CD4-positive, alpha-beta T cell treated with Interferon alpha-2 for 1 hour (primary cell): ENCODE measurements around the gene EIF2B5.
"Not testable (repeated sequence)": the region's sequence is repeated elsewhere in the genome, so short reads cannot be mapped to it uniquely, and the experiment has no call there.

ENCODE experiments used
- DNase-seq, 2 donors: peaks; one replicate each; pipeline ENCODE4 v3.0.0-alpha.2; 2020 to 2022

EIF2B5 gene

DNA sequence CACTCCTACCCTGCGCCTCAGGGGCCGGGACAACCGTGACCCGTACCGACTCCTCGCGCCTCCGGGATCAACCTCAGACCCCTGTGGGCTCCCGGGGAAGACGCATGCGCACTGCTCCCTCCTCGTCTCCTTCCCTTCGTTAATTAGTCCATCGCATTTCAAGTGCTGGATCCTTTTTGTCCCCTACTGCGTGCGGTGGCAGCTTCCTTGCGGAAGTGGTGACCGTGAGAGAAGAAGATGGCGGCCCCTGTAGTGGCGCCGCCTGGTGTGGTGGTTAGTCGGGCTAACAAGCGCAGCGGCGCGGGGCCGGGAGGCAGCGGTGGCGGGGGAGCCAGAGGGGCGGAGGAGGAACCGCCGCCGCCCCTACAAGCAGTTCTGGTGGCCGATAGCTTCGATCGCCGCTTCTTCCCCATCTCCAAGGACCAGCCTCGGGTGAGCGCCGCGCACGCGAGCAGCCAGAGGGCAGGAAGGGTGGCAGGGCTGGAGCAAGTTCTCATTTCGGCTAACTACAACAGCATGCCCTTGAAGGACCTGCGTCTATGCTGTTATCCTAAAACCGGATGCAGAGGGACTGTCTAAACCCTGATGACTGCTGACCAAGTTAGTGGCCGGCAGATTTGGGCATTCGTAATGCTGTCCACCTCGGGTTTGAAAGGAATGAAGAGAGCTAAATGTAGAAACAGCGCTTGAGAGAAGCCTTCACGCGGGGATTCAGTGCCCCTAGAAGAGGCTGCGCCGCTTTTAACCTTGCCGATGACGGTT, at the start of gene EIF2B5:
Gene EIF2B5 (plus strand): TSS at position 210 of the 762 bp plus-strand sequence. CDS start 28 bp downstream, at position 238.
- peak; percentile 89 to 91 for DNase-seq

DNA sequence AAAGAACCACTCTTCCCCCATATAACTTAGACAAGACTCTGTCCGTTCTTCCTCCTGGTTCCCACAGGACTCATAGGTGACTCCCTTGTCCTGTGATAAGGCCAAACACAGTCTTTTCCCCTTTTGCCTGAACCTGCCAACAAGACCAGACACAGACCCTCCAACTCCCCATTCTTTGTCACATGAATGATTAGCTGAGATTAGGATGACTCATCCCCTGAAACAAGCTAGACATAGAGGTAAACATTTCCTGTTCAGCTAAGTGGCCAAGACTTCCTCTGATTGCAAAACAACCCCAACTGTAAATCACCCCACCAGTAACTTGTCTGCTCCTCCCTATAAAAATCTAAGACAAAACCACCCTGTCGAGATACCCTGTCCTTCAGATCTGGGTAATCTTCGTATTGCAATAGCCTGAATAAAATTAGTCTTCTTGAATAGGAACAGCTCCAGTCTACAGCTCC, 49.7 kb upstream of the EIF2B5 start:
- no peak for DNase-seq

DNA sequence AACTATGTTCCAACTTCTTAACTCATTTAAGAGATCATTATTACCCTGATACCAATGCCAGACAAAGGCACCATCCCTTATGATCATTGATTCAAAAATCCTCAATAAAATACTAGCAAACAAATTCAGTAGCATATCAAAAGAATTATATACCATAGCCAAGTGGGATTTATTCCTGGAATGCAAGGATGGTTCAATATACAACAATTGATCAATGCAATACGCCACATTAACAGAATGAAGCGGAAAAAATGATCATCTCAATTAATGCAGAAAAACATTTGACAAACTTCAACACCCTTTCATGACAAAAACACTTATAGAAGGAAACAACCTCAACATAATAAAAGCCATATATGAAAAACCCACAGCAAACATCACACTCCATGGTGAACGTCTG, 43.0 kb upstream of the EIF2B5 start:
- no peak for DNase-seq

DNA sequence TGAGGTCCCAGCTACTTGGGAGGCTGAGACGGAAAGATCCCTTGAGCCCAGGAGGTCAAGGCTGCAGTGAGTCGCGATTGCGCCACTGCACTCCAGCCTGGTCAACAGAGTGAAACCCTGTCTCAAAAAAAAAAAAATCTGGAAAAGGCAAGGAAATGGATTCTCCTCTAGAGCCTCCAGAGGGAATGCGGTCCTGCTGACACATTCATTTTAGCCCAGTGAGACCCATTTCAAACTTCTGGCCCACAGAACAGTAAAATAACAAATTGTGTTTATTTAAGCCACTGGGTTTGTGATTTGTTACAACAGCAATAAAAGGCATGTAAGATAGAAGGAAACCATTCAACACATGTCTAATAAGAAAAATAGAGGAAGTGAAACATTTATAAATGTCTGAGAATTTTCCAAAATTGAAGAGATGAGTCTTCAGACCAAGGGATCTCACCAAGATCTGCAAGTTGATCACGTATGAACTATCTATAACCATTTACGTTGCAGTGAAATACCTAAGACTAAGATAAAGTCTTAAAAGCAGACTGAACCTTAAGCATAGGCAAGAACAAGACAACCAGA, 38.3 kb upstream of the EIF2B5 start, which contains the start of gene HTR3E:
Gene HTR3E (plus strand): TSS at position 254 of the 573 bp plus-strand sequence. CDS start 466 bp downstream, outside the sequence.
- no peak for DNase-seq

DNA sequence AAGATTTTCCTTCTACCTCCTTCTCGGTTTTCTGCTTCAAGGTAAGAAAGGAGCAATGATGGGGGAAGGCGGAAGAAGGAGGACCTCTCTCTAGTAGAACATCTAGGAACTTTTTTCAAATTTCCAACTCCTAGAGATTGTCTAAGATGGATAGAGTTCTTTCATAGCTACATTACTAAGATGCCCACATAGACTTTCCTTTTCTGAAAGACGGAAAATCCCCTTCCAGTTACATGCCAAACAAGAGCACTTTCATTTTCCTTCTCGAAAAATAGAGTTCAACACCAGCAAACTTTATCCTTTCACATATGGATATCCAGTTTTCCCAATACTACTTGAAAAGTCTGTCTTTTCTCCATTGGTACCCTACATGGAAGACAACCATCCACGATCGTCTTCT, 37.6 kb upstream of the EIF2B5 start:
- no peak for DNase-seq

DNA sequence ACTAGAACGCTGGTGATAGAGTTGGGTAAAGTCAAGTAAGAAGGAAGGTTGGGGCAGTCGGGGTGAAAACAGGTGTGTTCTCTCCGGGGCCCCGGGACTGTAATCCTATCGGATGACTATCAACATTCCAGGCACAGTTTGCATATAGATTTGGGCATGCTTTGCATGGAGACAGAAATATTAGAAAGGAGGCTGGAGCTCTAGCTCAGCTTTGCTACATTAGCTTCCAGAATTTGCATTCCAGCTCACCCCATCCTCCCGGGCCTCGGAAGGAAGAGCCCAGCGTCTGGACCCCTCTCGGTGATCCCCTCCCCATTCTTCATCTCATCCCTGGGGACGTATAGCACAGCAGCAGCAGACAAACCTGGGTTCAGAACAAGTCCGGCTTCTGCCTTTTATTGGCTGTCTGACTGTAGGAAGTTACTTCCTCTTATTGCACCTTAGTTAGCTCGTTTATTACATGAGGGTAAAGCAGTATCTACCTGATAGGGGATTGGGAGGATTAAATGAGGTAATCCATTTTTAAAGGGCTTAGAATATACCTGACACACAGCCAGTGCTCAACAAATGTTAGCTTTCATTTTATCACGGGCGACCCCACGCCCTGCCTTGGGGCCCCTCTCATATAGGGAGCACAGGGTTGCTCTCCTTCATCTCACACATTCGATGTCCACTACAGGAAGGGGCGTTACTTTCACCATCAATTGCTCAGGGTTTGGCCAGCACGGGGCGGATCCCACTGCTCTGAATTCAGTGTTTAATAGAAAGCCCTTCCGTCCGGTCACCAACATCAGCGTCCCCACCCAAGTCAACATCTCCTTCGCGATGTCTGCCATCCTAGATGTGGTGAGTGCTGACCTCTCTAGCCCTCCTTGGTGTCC, 35.1 kb upstream of the EIF2B5 start:
- DNase-seq, result no peak

DNA sequence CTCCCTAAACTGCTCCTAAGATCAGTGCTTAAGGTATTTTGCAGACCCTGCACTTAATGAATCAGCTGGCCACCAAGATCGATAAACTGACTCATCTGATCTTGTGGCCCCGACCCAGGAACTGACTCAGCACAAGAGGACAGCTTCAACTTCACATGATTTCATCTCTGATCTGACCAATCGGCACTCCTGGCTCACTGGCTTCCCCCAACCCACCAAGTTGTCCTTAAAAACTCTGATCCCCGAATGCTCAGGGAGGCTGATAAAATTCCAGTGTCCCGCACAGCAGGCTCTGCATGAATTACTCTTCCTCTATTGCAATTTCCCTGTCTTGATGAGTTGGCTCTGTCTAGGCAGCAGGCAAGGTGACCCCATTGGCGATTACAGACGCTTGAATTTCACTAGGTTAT, 24.8 kb upstream of the EIF2B5 start:
- DNase-seq, result no peak

DNA sequence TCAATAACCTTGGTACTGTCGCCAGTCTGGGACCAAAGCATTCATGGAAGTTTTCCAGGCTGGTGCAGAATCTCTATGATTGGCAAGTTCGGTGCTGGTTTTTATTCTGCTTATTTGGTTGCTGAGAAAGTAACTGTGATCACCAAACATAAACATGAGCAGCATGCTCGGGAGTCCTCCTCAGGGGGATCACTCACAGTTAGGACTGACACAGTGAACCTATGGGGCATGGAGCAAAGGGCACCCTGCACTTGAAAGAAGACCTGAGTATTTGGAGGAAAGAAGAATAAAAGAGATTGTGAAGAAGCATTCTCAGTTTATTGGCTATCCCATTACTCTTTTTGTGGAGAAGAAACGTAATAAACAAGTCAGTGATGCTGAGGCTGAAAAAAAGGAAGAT, 19.1 kb upstream of the EIF2B5 start:
- no peak for DNase-seq

DNA sequence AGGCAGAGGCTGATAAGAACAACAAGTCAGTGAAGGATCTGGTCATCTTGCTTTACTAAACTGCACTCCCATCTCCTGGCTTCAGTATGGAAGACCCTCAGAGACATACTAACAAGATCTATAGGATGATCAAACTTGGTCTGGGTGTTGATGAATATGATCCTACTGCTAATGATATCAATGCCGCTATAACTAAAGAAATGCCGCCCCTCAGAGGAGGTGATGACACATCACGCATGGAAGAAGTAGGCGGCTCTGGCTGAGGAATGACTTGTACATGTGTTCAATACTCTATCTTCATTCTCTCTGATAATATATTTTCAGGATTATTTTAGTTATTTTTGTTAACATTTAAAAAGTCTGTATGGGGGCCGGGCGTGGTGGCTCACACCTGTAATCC, 17.5 kb upstream of the EIF2B5 start:
- no peak for DNase-seq

DNA sequence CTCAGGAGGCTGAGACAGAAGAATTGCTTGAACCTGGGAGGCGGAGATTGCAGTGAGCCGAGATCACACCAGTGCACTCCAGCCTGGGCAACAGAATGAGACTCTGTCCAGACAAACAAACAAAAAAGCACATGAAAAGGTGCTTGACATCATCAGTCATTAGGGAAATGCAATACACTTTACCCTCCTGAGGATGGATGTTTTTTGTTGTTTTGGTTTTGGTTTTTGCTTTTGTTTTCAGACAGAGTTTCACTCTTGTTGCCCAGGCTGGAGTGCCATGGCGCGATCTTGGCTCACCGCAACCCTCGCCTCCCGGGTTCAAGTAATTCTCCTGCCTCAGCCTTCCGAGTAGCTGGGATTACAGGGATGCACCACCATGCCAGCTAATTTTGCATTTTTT, 14.1 kb upstream of the EIF2B5 start:
- DNase-seq, result not testable (repeated sequence)

DNA sequence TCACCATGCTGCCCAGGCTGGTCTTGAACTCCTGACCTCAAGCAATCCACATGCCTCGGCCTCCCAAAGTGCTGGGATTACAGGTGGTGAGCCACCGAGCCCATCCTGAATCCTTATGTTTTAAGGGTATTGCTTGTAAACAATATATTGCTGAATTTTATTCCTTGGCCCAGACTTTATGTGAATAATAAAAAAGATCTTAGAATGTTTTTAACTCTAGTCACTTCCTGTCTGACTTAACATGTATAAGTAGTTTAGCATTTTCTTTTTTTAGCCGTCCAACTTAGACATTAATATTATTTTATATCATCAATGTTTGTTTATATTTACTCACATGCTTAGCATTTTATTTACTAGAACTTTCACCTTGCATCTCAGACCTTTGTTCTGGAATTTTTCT, 9.2 kb upstream of the EIF2B5 start:
- DNase-seq, result no peak

DNA sequence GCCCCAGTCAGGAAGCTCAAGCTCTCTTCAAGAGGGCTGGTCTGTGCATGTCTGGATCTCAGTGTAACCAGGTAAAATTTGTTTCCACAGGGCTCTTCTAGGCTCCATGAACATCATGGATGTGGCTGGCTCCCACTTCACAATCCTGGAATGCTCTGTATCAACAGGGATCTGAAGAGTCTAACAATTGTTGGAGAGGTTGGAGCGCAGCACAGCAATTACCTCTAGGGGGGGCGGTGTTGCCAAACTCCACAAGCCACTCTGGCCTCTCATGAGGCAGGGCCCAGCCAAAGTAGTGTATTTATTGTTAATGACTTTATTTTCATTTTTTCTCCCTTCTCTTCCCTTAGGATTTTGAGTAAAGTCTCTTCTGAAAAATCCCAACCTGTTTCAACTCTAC, 6.1 kb upstream of the EIF2B5 start:
- DNase-seq, result no peak

DNA sequence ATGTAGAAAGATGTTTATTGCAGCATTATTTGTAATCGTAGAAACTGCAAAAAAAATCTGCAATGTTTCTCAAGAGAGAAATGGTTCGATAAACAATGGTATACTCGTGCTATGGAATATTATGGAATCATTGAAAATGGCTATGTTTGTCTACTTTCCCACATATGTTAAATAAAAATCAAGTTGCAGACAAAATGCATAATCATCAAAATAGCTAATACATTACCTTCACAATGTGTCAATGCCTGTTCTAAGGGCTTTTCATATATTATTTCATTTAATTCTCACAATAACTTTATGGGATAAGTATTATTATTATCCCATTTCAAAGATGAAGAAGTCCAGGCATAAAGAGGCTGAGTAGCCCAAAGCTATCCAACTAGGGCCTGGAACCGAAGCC, 2.2 kb upstream of the EIF2B5 start:
- no peak for DNase-seq

DNA sequence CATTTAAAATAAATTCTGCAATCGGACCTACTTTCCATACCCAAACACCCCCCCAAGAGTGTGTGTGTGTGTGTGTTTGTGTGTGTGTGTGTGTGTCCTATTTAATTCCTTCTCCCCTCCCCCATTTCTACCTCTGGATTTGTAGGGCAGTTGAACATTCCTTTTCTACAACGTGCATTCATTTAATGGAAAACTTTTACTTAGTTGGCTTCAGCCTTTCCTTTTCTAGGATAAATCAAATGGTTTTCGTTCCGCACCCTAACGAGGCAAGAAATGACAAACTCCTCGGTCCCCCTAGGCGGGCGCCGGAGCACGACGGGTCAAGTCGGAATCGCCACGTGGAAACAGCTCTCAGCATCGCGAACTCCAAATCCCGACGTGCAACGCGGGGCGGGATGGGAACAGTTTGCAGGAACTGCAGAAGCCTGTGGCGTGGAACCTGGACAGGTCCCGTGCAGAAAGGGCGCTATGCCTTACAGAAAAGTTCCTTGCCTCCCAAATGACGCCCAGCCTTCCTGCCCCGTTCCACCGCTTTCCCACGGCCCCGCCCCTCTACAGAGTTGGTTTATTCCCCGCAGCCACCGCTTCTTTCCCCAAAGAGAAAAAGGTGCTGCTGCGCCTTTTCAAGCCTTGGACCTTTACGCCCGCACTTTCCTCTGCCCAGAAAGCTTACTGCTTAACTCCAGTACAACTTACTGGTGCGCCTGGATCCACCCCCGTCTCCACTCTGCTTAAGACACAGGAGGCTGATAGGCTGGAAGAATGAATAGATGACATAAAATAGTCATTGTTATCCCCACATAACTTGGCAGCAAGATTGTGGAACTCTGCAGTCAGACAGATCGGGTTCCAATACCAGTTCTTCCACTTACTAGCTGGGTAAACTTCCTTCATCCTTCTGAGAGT, 1.1 kb upstream of the EIF2B5 start:
- peak; percentile 36 to 46 for DNase-seq

DNA sequence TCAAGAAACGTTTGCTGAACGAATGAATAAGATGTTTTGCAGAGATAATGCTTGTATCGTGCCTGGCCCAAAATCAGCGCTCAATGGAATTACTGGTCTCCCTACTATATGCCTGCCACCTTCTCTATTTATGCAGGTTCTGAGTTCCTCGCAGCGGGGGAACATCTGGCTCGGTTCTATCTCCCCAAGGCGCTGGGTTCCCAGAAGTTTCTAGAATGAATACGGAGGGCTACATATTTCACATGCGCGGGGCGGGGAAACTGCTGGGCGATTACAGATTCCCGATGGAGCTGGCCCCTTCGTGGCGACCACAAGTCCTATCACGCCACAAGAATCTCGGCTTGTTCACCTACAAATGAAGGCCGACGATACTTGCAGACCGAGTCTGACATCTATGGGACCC, 411 bp upstream of the EIF2B5 start:
- DNase-seq, result no peak

DNA sequence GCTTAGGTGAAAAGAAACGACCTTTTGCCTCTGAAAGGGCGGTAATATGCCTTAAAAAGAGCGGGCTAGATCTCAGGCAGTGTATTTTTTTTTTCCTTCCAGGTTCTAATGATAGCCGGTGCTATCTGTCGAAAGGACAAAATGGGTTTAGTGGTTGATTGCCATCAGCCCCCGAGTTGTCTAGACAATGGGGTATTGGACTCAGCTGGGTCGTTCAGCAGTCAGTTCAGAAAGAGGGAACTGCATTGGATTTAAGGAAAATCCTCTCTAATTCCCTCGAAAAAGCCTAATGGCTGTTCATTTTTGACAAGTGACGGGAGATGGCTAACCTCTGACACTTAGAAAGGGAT, 728 bp downstream of the EIF2B5 start:
- no peak for DNase-seq

DNA sequence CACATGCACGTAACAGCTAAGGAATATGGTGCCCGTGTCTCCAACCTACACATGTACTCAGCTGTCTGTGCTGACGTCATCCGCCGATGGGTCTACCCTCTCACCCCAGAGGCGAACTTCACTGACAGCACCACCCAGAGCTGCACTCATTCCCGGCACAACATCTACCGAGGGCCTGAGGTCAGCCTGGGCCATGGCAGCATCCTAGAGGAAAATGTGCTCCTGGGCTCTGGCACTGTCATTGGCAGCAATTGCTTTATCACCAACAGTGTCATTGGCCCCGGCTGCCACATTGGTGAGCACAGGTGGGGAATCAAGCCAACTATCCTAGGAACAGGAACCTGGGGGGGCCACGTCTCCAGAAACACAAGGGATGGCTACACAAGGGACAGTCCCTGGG, 5.3 kb downstream of the EIF2B5 start:
- DNase-seq, result no peak

DNA sequence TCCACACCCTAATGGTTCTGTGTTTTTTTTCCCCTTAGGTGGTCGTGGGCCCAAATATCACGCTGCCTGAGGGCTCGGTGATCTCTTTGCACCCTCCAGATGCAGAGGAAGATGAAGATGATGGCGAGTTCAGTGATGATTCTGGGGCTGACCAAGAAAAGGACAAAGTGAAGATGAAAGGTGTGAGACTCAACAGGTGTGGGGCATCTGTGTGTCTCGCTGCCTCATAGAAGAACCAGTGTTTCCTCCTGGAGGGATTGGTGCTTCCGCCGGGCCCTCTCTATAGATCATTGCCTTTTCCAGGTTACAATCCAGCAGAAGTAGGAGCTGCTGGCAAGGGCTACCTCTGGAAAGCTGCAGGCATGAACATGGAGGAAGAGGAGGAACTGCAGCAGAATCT, 7.0 kb downstream of the EIF2B5 start:
- DNase-seq, result no peak

DNA sequence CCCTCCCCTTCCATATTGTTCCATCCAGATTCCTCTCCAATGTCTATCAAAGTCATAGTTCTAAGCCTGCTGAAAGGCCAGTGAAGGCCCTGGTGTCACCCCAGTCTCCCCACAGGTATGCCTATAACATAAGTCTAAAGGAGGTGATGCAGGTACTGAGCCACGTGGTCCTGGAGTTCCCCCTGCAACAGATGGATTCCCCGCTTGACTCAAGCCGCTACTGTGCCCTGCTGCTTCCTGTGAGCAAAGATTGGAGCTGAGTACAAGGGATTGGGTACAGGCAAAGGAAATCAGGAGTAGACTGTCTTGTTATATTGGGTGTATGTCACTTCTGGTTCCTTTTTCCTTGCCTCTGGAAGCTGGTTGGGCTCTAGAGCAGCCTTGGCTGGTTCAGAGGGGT, 8.2 kb downstream of the EIF2B5 start:
- no peak for DNase-seq

DNA sequence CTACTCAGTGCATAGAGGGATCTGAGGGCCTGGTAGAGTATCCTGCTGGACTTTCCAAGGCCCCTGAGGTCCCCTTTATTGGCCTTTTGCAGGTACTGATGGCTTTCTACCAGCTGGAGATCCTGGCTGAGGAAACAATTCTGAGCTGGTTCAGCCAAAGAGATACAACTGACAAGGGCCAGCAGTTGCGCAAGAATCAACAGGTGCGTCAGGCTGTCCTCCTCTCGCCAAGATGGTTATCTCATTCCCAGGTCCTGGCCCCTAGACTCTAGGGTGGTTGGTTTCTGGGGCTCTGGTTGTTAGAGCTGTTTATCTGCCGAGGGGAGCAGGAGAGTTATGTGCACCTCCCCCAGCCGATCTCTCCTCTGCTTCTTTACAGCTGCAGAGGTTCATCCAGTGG, 9.3 kb downstream of the EIF2B5 start:
- DNase-seq, result no peak

DNA sequence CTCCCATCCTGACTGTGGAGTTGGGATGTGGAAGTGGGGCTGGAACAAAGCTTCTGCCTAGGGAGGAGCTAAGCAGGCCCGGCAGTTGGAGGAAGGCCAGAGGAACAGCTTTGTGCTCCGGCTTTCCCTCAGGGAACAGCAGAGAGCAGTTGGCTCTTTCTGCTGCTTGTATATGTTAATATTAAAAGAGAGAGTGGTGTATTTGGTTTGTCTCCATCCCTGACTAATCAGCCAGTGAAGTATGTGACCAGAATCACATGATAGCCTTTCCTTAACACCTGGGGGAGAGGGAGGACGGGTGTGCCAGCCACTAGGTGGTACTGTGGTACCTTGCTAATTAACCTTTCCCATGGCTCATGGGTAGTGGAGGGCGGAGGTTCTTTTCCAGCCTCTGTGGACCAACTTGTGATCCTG, 10.0 kb downstream of the EIF2B5 start:
- peak; percentile 23 to 51 for DNase-seq

DNA sequence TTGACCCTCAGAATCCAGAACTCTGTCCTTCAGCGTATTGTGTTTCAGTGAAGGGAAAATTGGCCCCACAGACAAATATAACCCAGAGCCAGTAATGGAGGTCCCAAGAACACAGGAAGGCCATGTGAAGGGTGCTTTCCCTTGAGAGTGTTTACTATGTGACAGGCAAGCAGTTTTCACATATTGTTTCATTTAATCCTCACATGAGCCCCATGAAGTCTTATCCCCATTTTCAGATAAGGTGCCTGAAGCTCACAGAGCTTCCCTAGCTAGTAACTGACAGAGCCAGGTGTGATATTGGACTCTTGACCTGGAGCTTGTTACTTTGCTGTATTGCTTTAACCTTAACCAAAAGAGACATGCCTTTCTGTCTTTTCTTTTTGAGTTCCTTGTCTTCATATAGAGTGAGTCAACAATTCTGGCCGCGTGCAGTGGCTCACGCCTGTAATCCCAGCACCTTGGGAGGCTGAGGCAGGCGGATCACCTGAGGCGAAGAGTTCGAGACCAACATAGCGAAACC, 10.7 kb downstream of the EIF2B5 start:
- DNase-seq, result no peak
